ENCODE measurements around the gene RAB4B. TPM values are rescaled to one million over a fixed set of nuclear protein-coding genes. Genes with fewer than 3 reads are reported as not detected.
"Not testable (repeated sequence)": the region's sequence is repeated elsewhere in the genome, so short reads cannot be mapped to it uniquely, and the experiment has no call there.

The RAB4B gene
- polyA plus RNA-seq, 4 donors, result 7.6 to 11.7 (median 9.6) TPM

DNA sequence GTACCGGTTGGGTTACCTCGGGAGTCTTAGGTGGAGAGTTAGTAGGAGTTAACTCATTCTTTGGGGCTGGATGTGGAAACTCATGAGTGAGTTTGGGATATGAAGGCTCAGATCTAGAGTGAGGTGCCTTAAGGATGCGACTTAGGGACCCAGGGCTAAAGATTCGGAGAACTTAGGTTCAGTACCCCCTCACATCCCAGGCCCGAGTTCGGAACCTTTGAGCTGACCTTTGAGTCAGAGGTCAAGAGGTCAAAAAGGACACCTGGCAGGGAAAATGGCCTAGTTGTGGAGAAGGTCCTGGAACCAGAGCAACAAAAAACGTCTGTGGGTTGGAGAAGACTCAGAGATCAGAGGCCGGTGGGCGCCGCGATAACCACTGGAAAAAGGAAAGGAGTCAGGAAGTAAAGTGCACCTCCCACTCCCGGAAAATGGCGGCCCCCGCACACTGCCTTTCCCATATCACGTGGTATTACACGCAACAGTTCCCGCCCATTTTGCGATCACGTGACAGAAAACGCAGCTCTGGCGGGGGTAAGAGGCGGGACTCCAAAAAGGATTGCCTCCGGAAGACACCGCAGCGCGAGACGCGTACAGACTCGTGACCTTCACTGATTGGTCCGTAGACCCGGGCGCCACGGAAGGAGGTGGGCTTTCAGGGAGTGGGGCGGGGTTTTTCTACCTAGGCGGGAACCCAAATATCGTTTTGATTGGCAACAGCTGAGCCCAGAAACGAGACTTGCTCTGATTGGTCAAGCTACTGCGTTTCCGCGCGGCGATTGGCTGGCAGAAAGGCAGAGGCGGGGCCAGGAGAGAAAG, 27.8 kb upstream of the RAB4B start, which contains the start of gene ACTMAP:
ACTMAP (minus strand) TSS at position 420 of the 816 bp plus-strand sequence. CDS start 674 bp downstream, outside the sequence.
- peak; percentile 100 for DNase-seq (ENCODE audit: low read depth in 4 of 4, low spot score in 3 of 4)

DNA sequence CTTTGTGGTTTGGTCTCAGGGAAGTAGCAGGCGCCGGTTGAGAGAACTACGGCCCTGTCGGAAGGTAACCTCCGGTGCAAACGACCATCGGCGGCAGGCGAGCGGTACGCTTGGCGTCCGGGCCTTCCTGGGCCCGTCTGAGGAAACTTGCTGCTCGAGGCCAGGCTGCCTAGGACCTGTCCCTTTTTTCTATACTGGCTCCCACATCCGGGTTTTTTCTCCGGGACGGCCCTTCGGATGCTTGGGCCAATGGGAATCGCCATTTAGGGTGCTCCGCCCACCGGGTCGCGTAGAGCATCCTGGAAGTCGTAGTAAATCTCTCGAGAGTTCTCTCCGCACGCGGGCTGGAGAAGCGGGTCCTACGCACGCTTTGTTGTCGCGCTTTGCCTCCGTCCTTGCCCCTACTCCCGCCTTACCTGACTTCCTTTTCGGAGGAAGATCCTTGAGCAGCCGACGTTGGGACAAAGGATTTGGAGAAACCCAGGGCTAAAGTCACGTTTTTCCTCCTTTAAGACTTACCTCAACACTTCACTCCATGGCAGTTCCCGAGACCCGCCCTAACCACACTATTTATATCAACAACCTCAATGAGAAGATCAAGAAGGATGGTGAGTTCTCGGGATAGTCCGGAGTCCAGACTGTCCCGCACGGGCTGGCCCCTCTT, 27.0 kb upstream of the RAB4B start, which contains the start of gene SNRPA:
SNRPA (plus strand) TSS at position 330 of the 664 bp plus-strand sequence; CDS start at position 536, 206 bp downstream.
- peak; percentile 96 to 100 (median 98) for DNase-seq (ENCODE audit: low read depth in 4 of 4, low spot score in 3 of 4)

DNA sequence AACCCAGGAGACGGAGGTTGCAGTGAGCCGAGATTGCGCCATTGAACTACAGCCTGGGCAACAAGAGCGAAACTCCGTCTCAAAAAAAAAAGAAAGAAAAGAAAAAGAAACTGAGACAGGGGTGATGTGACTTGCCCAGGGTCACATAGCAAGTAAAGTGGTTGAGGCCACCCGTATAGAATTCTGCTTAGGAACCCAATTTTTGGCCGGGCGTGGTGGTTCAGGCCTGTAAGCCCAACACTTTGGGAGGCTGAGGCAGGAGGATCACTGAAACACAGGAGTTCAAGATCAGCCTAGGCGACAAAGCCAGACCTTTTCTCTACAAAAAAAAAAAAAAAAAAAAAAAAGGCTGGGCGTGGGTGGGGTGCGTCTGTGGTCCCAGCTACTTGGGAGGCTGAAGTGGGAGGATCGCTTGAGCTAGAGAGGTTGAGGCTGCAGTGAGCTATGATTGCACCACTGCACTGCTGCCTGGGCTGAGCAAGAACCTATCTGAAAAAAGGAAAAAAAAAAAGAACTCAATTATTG, 25.7 kb upstream of the RAB4B start:
- DNase-seq (ENCODE audit: low read depth in 4 of 4, low spot score in 3 of 4), result no peak

DNA sequence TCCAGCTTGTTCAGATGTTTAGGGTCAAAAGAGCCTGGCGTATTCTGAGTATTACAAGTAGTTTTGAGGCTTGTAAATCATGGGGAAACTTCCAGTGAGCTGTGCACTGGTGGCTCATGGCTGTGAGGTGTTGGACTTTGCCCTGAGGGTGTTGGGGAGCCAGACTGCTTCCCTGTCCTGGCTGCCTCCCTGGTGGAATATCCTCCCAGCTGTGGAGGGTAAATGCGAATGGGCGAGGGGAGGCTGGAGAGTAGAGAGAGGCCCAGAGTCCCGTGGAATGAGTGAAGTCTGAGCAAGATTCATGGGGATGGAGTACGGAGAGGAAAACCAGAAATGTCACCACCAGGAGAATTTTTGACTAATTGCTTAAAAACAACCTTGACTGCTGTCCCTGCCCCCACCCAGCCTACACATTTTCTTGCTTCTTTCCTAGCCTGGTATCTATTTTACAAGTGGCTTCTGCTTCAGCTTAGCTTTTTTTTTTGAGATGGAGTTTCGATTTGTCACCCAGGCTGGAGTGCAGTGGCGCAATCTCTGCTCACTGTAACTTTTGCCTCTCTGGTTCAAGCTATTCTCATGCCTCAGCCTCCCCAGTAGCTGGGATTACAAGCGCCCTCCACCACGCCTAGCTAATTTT, 23.3 kb upstream of the RAB4B start:
- DNase-seq (ENCODE audit: low read depth in 4 of 4, low spot score in 3 of 4), result no peak

DNA sequence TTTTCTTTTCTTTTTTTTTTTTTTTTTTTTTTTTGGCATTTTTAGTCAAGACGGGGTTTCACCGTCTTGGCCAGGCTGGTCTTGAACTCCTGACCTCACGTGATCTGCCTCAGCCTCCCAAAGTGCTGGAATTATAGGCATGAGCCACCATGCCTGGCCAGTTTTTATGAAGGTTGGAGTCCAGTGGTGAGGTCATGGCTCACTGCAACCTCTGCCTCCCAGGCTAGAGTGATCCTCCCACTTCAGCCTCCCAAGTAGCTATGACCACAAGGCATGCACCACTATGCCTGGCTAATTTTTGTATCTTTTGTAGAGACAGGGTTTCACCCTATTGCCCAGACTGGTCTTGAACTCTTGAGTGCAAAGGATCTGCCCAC, 22.8 kb upstream of the RAB4B start:
- no peak for DNase-seq (ENCODE audit: low read depth in 4 of 4, low spot score in 3 of 4)

DNA sequence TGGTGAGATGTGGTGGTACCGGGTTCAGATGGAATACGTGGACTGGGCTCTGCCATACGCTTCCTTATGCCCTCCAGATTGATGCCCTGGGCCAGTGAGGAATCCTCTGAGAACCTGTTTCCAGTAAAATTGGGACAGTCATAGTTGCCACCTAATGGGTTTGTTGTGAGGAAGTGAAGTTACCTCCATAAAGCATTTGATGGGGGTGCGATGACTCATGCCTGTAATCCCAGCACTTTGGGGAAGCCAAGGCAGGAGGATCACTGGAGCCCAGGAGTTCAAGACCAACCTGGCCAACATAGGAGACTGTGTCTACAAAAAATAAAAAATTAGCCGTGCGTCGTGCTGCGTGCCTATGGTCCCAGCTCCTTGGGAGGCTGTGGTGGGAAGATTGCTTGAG, 22.3 kb upstream of the RAB4B start:
- DNase-seq (ENCODE audit: low read depth in 4 of 4, low spot score in 3 of 4), result no peak

DNA sequence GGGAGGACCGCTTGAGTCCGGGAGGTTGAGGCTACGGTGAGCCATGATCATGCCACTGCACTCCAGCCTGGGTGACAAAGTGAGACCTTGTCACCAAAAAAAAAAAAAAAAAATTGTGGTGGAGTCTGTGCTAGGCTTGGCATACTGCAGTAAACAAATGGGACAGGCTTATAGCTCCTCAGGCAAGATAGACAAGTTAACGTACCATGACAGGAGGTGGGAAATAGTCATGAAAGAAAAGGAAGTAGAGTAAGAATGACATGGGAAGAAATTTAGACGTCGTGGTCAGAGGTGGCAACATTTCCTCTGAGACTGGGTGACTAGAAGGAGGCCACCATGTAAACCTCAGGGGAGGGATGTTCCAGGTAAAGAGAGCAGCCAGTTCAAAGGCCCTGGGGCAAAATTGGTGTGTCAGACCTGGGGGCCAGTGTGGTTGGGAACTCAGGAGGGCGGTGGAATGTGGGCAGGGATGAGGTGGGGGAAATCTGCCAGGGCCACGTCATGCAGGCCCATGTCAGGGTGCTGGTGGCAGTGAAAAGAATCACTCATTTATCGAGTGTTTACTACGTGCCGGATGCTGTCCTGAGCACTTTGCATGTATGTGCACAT, 21.4 kb upstream of the RAB4B start:
- DNase-seq (ENCODE audit: low read depth in 4 of 4, low spot score in 3 of 4), result no peak

DNA sequence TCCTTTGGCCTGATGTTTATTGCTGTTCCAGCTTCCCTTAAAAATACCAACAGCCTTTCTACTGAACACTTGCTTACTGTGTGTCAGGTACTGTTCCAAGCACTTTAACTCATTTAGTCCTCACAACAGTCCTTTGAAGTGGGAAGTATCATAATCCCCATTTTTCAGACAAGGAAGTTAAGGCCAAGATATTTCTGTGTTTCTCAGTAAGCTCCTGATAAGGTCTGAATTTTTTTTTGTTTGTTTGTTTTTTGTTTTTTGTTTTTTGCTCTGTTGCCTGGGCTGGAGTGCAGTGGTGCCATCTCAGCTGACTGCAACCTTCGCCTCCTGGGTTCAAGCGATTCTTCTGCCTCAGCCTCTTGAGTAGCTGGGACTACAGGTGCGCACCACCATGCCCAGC, 19.6 kb upstream of the RAB4B start:
- DNase-seq (ENCODE audit: low read depth in 4 of 4, low spot score in 3 of 4), result no peak

DNA sequence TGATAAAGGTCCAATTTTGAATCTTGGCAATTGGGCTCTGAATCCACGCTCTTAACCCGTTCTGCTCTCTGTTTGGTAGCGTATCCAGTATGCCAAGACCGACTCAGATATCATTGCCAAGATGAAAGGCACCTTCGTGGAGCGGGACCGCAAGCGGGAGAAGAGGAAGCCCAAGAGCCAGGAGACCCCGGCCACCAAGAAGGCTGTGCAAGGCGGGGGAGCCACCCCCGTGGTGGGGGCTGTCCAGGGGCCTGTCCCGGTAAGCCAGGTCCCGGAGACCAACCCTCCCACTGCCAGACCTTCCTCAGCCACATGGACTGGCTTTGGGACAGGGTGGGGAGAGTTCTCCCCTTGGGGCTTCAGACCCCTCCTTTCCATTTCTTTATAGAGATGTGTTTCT, 18.7 kb upstream of the RAB4B start:
- no peak for DNase-seq (ENCODE audit: low read depth in 4 of 4, low spot score in 3 of 4)

DNA sequence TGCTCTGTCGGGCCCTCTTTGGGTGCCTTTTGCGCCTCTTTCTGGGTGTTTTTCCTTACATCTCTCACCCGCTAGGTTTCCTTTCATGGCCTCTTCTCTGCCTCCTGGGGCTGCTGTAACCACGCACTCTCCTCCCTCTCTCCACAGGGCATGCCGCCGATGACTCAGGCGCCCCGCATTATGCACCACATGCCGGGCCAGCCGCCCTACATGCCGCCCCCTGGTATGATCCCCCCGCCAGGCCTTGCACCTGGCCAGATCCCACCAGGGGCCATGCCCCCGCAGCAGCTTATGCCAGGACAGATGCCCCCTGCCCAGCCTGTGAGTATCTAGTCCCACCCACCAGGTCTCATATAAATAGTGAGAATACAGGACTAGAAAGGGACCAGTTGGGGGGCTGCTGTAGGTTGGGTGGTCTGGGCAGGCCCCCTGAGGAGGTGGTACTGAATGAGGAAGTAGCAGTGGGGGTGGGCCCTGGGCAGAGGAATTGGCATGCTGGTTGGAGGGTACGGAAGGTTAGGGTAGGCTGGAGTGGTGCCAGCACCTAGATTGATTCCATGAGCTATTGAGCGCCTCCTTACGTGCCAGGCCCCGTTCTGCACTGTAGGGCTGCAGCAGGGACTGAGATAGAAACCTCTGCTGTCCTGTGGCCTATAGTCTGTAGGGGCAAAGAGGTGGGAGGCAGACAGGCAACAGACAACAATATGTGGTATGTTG, 15.1 kb upstream of the RAB4B start:
- no peak for DNase-seq (ENCODE audit: low read depth in 4 of 4, low spot score in 3 of 4)

DNA sequence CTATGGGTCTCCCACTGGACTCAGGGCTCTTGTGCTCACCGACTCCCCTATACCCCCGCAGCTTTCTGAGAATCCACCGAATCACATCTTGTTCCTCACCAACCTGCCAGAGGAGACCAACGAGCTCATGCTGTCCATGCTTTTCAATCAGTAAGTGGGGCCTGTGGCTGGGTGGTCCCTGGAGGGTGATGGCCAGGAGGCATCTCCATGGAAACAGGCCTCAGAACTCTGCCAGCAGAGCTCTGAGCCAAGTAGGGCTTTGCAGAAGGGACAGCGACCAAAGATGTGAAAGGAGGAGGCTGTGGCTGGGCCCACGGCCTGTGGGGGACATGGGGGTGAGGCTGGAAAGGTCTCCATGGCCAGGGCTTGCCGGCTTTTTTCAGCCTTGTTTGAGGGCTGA, 14.5 kb upstream of the RAB4B start:
- DNase-seq (ENCODE audit: low read depth in 4 of 4, low spot score in 3 of 4), result no peak

DNA sequence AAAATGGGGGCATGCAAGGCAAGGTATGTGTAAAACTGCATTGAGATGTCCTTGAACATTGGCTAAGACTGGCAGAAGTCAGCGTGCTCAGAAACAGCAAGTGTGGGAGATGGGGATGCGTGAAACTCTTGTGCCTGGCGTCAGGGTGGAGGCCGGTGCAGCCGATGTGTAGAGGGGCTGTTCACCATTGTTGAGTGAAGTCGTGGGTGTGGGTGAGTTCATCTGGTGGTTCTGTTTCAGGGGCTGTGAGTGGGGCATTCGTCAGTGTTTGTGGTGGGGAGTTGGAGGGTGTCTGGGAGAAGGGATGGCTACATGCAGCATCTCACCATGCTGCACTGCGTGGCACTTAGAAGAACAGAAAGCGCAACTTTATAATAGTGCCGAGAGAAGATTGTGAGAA, 14.1 kb upstream of the RAB4B start:
- DNase-seq (ENCODE audit: low read depth in 4 of 4, low spot score in 3 of 4), result no peak

DNA sequence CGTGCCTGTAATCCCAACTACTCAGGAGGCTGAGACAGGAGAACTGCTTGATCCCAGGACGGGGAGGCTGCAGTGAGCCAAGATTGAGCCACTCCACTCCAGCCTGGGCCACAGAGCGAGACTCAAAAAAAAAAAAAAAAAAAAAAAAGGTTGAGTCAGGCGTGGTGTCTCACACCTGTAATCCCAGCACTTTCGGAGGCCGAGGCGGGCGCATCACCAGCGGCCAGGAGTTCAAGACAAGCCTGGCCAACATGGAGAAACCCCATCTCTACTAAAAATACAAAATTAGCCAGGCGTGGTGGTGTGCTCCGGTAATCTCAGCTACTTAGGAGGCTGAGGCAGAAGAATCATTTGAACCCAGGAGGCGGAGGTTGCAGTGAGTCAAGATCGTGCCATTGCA, 11.7 kb upstream of the RAB4B start:
- DNase-seq (ENCODE audit: low read depth in 4 of 4, low spot score in 3 of 4), result not testable (repeated sequence)

DNA sequence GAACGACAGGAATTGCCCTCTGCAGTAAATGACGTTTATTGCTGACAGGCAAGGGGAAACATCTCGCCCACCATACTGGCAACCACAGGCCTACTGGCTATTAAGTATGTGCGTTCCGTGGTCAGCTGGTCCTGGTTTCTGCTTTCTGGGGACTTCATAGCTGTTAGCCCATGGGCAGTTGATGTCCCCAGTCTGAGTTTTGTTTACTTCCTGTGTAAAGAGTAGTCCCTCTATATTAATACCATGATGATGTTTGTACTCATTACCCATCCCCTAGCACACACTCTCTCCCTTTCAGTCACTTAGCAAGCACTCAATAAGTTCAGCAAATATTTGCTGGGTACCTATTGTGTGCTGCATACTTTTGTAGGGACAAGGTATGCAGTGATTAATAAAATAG, 9.2 kb upstream of the RAB4B start:
- no peak for DNase-seq (ENCODE audit: low read depth in 4 of 4, low spot score in 3 of 4)

DNA sequence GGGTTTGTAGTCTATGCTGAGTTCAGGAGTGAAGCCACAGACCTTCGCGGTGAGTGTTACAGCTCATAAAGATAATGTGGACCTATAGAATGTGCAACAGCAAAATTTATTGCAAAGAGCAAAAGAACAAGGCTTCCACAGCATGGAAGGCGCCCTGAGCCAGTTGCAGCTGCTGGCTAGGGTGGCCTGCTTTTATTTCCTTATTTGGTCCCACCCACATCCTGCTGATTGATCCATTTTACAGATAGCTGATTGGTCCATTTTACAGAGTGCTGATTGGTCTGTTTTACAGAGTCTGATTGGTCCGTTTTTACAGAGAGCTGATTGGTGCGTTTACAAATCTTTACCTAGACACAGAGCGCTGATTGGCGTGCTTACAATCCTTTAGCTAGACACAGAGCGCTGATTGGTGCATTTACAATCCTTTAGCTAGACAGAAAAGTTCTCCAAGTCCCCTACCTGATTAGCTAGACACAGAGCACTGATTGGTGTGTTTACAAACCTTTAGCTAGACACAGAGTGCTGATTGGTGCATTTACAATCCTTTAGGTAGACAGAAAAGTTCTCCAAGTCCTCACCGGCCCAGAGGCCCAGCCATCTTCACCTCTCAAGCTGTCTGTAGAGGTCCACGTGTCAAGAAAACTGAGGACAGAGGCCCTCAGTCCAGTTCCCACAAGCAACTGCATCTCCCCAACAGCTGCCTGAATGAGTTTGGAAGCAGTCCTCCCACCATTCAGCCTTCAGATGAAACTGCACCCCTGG, 6.8 kb upstream of the RAB4B start:
- DNase-seq (ENCODE audit: low read depth in 4 of 4, low spot score in 3 of 4), result not testable (repeated sequence)

DNA sequence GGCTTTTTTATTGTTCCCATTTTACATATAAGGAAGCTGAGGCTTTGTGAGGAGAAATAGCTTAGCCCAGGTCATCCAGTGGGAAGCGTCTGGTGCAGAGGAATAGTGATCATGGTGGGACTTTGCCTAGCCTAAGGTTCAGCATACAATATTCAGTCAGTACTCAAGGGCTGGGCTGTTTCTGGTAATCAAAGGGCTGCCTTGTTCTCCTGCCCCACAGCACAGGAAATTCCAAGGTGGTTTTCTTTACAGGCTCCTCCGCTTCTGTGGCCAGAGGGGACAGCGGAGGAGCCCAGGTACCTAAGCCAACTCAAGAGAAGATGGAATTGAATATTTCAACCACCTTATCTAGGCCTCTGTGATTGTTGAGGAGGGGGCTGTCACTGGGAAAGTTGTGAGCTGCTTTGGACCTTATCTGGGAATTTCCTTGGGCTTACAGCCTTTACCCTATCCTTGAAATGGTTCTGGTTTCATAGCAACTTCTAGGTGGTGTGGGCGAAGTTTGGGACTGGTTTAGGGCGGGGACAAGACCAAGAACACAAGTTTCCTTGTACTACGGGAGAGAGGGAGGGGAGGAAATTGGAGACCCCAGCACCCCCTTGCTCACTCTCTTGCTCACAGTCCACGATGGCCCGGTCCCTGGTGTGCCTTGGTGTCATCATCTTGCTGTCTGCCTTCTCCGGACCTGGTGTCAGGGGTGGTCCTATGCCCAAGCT, 3.0 kb upstream of the RAB4B start, which contains the start of gene MIA:
MIA (plus strand) TSS at position 606 of the 716 bp plus-strand sequence; CDS start at position 628, 22 bp downstream.
- no peak for DNase-seq (ENCODE audit: low read depth in 4 of 4, low spot score in 3 of 4)

DNA sequence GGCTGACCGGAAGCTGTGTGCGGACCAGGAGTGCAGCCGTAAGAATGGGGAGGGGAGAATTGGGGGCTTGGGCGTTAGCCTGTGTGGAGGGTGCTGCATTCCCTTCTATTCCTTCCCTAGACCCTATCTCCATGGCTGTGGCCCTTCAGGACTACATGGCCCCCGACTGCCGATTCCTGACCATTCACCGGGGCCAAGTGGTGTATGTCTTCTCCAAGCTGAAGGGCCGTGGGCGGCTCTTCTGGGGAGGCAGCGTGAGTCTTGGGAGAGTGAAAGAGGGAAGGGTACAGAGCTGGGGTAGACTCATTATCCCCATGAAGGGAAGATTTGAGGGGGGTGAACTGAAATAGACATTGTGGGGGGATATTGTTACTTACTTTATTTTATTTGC, 2.4 kb upstream of the RAB4B start:
- no peak for DNase-seq (ENCODE audit: low read depth in 4 of 4, low spot score in 3 of 4)

DNA sequence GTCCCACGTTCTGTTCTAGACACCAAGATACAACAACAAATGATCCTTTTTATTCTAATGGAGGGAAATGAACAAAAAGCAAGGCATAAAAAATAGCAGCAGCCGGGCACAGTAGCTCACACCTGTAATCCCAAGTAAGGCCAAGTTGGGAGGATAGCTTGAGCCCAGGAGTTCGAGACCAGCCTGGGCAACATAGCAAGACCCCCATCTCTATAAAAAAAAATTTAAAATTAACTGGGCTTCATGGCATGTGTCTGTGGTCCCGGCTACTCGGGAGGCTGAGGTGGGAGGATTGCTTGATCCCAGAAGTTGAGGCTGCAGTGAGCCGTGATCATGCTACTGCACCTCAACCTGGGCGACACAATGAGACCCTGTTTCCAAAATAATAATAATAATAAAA, 1.7 kb upstream of the RAB4B start:
- DNase-seq (ENCODE audit: low read depth in 4 of 4, low spot score in 3 of 4), result no peak
